T1000 (cell line): ENCODE data around the gene WDR6.
"Not testable (repeated sequence)": the region's sequence is repeated elsewhere in the genome, so short reads cannot be mapped to it uniquely, and the experiment has no call there.

ENCODE experiments used
- DNase-seq: peaks from one replicate; lab custom pipeline; 2025; ENCODE audit warnings: mixed read lengths; lab: John Stamatoyannopoulos, UW

WDR6 gene

GRCh38 chr3:48990636-48991469 is 16.3 kb upstream of the WDR6 start:
- no peak for DNase-seq

DNA sequence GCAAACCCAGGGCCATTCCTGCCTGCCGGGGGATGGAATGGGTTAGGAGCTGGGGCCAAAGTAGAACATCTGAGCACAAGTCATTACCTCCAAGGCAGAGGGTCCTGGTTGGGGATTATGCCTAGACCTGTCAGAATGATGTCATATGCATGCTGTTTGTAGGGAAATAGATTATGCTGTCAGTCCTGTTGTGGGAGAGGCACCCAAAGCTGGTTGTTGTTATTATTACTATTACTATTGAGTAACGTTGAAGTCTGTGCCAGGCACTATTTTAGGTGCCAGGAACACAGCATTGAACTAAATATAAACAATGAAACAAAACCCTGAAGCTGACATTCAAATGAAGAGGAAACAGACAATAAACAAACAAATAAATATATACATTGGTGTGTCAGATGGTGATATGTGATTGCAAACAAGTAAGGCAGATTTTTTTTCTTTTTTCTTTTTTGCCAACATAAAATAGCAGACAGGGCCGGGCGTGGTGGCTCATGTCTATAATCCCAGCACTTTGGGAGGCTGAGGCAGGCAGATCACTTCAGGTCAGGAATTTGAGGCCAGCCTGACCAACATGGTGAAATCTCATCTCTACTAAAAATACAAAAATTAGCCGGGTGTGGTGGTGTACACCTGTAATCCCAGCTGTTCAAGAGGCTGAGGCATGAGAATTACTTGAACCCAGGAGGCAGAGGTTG is 15.2 kb upstream of the WDR6 start:
- no peak for DNase-seq

DNA sequence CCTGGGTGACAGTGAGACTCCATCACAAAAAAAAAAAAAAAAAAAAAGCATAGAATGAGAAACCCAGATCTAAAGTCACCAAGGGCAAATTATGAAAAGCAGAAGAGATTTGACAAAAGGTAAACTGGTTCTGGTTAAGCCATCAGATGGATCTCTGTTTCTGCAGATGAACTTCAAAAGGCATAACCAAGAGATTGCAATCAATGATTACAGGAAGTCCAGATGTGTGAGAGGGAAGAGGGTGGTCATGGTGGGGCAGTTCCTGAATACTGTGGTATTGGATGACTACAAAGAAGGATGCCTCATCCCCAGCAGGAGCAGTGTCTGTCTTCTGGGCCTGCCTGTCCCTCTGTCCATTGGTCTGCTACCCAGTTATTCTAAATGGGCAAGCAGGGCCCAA is 13.4 kb upstream of the WDR6 start:
- no peak for DNase-seq

DNA sequence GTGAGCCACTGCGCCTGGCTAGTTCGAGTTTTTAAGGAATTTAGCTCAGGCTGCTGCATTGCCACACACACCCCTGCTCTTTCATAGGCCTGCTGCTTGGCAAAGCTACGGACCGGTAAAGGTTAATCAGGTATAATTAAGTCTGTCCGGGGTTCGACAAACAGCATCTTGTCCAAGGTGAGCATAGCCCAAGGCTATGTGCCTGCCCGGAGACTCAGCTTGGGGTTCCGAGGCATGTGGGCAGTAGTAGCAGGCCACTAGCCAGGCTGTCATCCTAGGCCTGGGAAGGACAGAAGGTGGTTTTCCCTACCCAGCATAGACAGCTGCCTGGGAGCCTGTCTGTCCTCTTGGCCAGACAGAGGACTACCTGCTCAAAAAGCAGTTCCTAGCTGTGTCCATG is 10.6 kb upstream of the WDR6 start:
- no peak for DNase-seq

- DNase-seq: no peak
Observed at GRCh38 chr3:48997102-48997635, 10.0 kb upstream of the WDR6 start.

DNA sequence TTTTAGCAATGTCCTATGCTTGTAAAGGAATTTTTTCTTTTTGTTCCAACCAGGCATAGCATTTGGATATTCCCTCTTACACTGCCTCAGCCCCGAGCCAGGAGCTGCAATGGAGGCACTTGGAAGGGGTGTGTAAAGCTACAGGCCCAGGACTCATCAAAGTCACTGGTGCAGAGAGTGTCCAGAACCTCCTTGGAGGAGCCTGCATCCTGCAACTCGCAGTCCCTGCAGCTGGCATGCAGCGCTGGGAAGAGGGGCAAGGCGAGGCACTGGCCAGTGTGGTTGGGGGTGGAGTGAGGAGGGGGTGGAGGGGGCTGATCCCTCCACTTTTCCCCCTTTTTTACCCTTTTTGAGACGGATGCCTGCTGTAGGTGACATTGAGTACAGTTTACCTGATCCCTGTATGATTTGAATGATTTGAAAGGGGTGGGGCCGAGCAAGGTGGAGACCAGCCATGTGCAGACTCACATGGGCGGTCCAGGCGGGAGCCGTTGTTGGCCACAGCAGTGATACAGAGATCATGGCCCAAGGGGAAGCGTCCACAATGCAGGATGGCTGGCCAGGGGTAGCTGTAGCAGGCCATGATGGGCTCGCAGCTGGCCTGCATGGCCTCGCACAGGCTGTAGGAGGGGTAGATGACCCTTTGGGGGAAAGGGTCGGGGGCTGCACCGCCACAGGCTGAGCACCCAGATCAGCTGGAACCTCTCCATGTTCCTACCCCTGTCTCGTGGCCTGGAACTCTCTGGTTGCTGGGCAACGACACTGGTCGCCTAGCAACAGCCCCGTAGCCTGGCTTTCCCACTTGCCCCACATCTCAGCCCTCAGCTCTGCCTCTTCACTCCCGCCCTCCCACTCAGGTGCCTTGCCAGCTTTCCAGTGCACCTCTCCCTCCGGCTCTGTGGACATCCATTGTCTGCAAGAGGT is 9.2 kb upstream of the WDR6 start:
- no peak for DNase-seq

GRCh38 chr3:48999085-48999858 is 7.9 kb upstream of the WDR6 start:
- DNase-seq: no peak

- DNase-seq: no peak
Observed at GRCh38 chr3:49001155-49001554, 6.0 kb upstream of the WDR6 start.

- DNase-seq: no peak
Observed at GRCh38 chr3:49004352-49005302, 2.6 kb upstream of the WDR6 start.

DNA sequence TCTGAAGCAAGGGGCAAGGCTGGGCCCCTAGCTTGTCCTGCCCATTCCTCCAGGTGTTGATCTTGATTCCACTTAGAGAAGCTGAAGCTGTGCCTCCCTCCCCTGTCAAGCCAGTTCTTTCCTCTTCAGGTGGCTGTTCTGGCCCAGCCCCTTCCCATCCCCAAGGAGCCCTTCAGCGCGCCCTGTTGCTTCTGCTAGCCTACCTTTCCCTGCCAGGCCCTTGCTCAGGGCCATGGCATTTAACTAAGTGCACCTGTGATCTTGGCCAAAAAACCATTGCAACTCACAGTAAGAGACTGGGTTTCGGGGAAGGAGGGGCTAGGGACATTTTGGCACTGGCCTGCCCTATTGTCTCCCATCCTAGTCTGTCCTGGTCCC is 1.9 kb upstream of the WDR6 start:
- DNase-seq: no peak

- DNase-seq: no peak
Observed at GRCh38 chr3:49005998-49006397, 1.2 kb upstream of the WDR6 start.

- no peak for DNase-seq
Observed at GRCh38 chr3:49006408-49007067, 653 bp upstream of the WDR6 start.

- DNase-seq: peak; percentile 91
Observed at GRCh38 chr3:49007771-49008528, 759 bp downstream of the WDR6 start.

DNA sequence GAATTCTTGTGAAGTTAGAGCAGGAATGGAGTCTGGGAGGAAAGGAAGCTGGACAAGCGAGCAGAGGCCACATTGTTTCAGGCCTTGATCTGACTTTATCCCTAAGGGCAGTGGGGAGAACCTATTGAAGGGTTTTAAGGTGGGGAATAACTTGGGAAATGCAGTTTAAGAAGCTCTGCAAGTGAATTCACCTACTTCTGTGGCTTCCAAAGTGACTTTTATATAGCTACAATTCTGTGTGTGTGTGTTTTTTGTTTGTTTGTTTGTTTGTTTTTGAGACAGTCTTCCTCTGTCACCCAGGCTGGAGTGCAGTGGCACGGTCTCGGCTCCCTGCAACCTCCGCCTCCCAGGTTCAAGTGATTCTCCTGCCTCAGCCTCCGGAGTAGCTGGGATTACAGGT is 1.4 kb downstream of the WDR6 start:
- DNase-seq: not testable (repeated sequence)

DNA sequence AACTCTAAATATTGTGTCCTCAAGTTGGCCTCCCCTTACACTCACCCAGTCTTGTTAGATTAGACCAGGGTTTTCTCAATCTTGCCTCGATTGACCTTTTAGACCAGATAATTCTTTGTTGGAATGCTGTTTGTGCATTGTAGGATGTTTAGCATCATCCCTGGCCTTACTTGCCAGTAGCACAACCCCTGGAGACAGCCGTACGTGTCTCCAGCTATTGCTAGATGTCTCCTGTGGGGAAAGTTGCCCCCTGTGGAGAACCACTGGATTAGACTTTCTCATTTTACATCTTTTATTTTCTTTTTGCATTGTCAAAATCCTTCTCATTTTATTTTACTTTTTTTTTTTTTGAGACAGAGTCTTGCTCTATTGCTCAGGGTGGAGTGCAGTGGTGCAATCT is 2.2 kb downstream of the WDR6 start:
- no peak for DNase-seq

GRCh38 chr3:49012441-49013017 is 5.3 kb downstream of the WDR6 start:
- no peak for DNase-seq

DNA sequence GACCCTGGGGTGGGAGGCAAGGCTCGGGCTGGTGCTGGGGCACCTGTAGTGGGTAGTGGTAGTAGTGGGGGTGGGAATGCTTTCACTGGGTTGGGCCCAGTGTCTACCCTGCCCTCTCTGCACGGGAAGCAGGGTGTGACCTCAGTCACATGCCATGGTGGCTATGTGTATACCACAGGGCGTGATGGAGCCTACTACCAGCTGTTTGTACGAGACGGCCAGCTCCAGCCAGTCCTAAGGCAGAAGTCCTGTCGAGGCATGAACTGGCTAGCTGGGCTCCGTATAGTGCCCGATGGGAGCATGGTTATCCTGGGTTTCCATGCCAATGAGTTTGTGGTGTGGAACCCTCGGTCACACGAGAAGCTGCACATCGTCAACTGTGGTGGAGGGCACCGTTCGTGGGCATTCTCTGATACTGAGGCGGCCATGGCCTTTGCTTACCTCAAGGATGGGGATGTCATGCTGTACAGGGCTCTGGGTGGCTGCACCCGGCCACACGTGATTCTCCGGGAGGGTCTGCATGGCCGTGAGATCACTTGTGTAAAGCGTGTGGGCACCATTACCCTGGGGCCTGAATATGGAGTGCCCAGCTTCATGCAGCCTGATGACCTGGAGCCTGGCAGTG is 6.0 kb downstream of the WDR6 start:
- DNase-seq: no peak
